Stimulated activated CD8-positive, alpha-beta memory T cell treated with anti-CD3 and anti-CD28 coated beads, Interleukin-4, amount 100 ng/mL, for 1 hour (primary cell): Measurements from ENCODE around the gene ADRA1B.
"Not testable (repeated sequence)": the region's sequence is repeated elsewhere in the genome, so short reads cannot be mapped to it uniquely, and the experiment has no call there.

Source experiments
- DNase-seq, 2 donors: peaks; one replicate each; pipeline ENCODE4 v3.0.0-alpha.2; 2020; ENCODE audit warnings: low read depth in 2 of 2, low spot score in 1 of 2

Gene ADRA1B

DNA sequence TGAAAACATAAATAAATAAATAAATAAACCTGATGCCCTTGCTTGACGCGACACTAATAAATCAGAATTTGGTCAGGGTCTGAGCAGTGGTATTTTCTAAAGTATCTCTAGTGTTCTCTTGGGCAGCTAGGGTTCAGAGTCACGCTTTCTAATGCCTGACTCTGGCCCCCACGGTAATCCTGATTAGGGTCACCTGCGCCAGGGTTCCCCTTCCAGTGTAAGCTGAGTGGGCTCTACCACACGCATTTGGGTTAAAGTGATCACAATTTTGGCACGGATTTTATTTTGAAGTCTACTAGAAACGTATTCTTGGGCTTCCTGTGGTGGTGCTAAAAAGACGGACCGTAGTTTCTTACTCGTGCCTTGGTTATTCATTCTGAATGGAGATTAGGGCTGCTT, 93.3 kb downstream of the ADRA1B start:
- no peak for DNase-seq

DNA sequence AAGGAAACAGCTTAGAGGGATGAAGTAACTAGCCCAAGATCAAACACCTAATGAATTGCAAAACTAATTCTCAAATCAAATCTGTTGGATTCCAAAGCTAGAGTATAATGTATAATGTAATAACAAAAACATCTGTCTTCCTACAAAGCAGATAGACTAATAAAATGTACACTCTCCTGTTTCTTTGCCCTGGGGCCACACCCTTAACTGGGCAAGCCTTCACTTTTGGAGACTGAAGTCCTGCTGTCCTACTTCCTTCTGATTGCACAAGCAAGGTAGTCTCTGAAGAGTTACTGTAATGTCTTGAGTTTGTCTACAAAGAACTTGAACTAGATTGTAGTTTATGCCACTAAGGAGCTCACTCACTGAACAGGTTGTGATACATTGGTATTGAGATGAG, 95.2 kb downstream of the ADRA1B start:
- DNase-seq, result no peak

DNA sequence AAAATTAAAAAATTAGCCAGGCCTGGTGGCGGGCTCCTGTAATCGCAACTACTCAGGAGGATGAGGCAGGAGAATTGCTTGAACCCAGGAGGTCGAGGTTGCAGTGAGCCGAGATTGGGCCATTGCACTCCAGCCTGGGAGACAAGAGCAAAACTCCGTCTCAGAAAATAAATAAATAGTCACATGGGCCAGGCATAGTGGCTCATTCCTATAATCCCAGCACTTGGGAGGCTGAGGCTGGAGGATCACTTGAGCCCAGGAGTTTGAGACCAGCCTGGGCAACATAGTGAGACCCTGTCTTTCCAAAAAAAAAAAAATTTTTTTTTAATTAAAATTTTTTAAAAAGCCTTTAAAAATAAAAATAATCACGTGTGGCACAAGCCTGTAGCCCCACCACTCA, 97.9 kb downstream of the ADRA1B start:
- not testable (repeated sequence) for DNase-seq

DNA sequence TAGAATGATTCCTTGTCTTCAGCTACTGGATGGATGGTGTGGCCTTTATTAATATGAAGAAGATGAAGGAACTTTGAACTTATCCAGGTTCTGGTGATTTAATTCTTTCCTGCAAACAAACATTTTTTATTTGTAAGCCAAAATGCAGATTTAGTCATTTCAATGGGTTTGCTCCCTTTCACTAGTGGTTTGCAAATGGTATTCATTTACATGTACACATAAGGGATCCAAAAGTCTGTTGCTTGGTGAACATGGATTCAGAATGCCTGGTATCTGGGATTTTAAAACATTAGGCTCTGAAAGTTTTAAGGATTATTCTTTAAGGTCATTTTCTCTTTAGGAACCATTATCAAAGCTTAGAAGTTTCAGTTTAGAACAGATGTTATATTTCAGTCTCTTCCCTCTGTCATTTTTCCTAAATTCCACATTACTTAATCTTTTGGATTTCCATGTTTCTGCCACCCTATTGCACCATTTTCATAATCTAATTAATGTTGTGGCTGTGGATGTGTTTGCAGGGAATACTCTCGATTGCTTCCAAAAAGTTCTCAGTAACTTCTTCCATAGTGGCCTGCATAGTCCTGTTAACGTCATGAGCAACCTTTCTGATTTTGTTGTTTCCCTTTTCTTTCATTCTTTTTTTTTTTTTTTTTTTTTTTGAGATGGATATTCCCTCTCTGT, 102.8 kb downstream of the ADRA1B start:
- no peak for DNase-seq

DNA sequence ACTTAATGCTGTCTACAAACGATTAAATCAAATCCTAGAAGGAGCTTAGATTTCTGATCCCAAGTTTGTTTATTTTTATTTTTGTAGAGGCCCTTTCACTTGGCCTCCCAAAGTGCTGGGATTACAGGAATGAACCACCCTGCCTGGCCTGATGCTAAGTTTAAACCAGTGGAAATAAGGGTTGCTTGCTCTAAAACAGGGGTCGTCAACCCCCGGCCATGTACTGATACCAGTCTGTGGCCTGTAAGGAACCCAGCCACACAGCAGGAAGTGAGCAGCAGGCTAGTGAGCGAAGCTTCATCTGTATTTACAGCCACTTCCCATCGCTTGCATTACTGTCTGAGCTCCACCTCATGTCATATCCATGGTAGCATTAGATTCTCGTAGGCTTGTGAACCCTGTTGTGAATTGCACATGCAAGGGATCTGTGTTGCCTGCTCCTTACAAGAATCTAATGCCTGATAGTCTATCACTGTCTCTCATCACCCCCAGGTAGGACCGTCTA, 104.0 kb downstream of the ADRA1B start:
- DNase-seq, result no peak

DNA sequence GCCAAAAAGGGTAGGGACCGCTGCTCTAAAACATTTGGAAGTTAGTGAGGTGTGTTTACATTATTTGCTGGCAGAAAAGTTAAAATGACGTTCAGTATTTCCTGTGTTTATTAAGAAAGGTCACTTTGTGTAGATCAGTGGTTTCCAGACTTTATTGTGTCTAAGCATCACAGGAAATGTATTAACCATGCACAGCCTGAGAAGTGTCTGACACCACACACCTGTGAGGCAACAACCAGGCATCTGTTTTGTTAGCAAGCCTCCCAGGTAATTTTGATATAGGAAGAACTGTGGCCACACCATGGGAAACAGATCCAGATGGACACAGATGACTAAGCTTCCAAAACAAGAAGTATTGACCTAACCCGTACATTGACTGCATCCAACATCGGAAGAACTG, 104.7 kb downstream of the ADRA1B start:
- DNase-seq, result no peak

DNA sequence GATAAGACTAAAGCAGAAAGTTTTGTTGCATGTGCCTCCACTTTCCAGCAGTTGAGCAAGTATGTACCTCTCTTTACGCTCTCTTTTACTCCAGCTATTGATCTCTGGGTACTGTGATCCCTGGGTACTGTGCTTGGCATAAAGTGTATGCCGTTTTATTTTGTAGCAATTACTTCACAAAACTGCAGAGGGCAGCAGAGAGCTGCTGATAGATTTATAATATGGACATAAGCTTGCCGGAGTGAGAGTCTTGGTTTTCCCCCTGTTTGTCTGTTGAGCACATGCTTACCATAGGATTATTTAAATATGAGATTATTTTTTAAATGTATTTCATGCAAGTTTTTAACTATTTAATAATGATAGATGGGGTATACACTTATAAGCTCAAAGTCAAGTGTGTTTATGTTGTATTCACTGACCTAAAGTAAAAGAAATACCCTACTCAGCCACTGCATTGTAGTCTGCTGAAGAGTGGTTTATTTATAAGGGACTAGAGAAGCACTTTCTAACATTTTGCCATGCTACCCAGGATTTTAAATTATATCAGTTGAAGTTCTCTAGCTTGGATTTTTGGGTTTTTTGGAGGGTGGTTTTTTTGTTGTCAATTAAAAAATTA, 105.7 kb downstream of the ADRA1B start:
- DNase-seq, result peak; percentile 5 to 20
